DMS114 treated with DMSO at 0.1 percent for 48 hours (cell line): Measurements from ENCODE around the gene NOP56.

Experiments used
- DNase-seq: peaks from one replicate; lab custom pipeline; 2025; ENCODE audit not compliant: unreplicated experiment; lab: John Stamatoyannopoulos, UW

NOP56 gene

GRCh38 chr20:2651772-2652723 is at the start of gene NOP56:
Gene NOP56, plus strand, starts transcription at chr20:2652632. Its CDS starts 29 bp downstream, at chr20:2652661.
- peak; percentile 83 for DNase-seq

- no peak for DNase-seq
Measured at GRCh38 chr20:2602746-2603145, 49.7 kb upstream of the NOP56 start.

- DNase-seq = no peak
Measured at GRCh38 chr20:2603816-2604505, 48.5 kb upstream of the NOP56 start.

- DNase-seq = no peak
Measured at GRCh38 chr20:2604506-2604835, 48.0 kb upstream of the NOP56 start.

- DNase-seq = no peak
Measured at GRCh38 chr20:2606507-2607006, 45.9 kb upstream of the NOP56 start.

GRCh38 chr20:2610326-2610725 is 42.1 kb upstream of the NOP56 start:
- DNase-seq = no peak

GRCh38 chr20:2610941-2611720 is 41.3 kb upstream of the NOP56 start:
- DNase-seq = no peak

- DNase-seq = no peak
Measured at GRCh38 chr20:2612073-2612472, 40.4 kb upstream of the NOP56 start.

GRCh38 chr20:2616634-2617033 is 35.8 kb upstream of the NOP56 start:
- no peak for DNase-seq

- no peak for DNase-seq
Measured at GRCh38 chr20:2617099-2617714, 35.2 kb upstream of the NOP56 start.

GRCh38 chr20:2618815-2619214 is 33.6 kb upstream of the NOP56 start:
- DNase-seq = no peak

GRCh38 chr20:2619337-2619736 is 33.1 kb upstream of the NOP56 start:
- no peak for DNase-seq

GRCh38 chr20:2619961-2620595 is 32.4 kb upstream of the NOP56 start:
- DNase-seq = no peak

- no peak for DNase-seq
Measured at GRCh38 chr20:2624190-2624589, 28.2 kb upstream of the NOP56 start.

- no peak for DNase-seq
Measured at GRCh38 chr20:2625062-2625461, 27.4 kb upstream of the NOP56 start.

GRCh38 chr20:2626853-2627541 is 25.4 kb upstream of the NOP56 start:
- DNase-seq = no peak

- peak; percentile 42 for DNase-seq
Measured at GRCh38 chr20:2631228-2631627, 21.2 kb upstream of the NOP56 start.

- DNase-seq = no peak
Measured at GRCh38 chr20:2633381-2633780, 19.1 kb upstream of the NOP56 start.

GRCh38 chr20:2637246-2637645 is 15.2 kb upstream of the NOP56 start:
- DNase-seq = no peak

- DNase-seq = no peak
Measured at GRCh38 chr20:2640260-2640659, 12.2 kb upstream of the NOP56 start.
